Astrocyte of the hippocampus (primary cell): ENCODE data around the gene WDR64.

Source experiments
- DNase-seq: peaks from one replicate; pipeline ENCODE4 v3.0.0; 2011; ENCODE audit warnings: low read depth, low spot score

The WDR64 gene

GRCh38 chr1:241630899-241631298, 21.2 kb upstream of the WDR64 start:
- DNase-seq = no peak

- DNase-seq = no peak
Observed at GRCh38 chr1:241631674-241632073, 20.4 kb upstream of the WDR64 start.

GRCh38 chr1:241632987-241633386, 19.1 kb upstream of the WDR64 start:
- DNase-seq = no peak

- DNase-seq = no peak
Observed at GRCh38 chr1:241635556-241636152, 16.4 kb upstream of the WDR64 start.

GRCh38 chr1:241636291-241636690, 15.8 kb upstream of the WDR64 start:
- no peak for DNase-seq

GRCh38 chr1:241637046-241637590, 15.0 kb upstream of the WDR64 start:
- peak; percentile 47 for DNase-seq

- no peak for DNase-seq
Observed at GRCh38 chr1:241637604-241638003, 14.5 kb upstream of the WDR64 start.

- DNase-seq = no peak
Observed at GRCh38 chr1:241638099-241638682, 13.9 kb upstream of the WDR64 start.

GRCh38 chr1:241638909-241639622, 13.0 kb upstream of the WDR64 start:
- peak; percentile 59 for DNase-seq

GRCh38 chr1:241639623-241640148, 12.4 kb upstream of the WDR64 start:
- no peak for DNase-seq

- peak; percentile 96 for DNase-seq
Observed at GRCh38 chr1:241640149-241640866, 11.8 kb upstream of the WDR64 start, which contains the start of the genes CHML and OPN3. CHML (minus strand) TSS chr1:241640369; CDS start chr1:241635766, 4,603 bp downstream. OPN3 (minus strand) TSS chr1:241640369; CDS start chr1:241640254, 115 bp downstream.

GRCh38 chr1:241640867-241641622, 11.0 kb upstream of the WDR64 start:
- peak; percentile 12 for DNase-seq

GRCh38 chr1:241641773-241642592, 10.1 kb upstream of the WDR64 start:
- DNase-seq = peak; percentile 71

- DNase-seq = no peak
Observed at GRCh38 chr1:241642593-241642944, 9.5 kb upstream of the WDR64 start.

- DNase-seq = no peak
Observed at GRCh38 chr1:241644259-241644658, 7.8 kb upstream of the WDR64 start.

- DNase-seq = peak; percentile 16
Observed at GRCh38 chr1:241645199-241645598, 6.9 kb upstream of the WDR64 start.

GRCh38 chr1:241646201-241646600, 5.9 kb upstream of the WDR64 start:
- no peak for DNase-seq

GRCh38 chr1:241647658-241648057, 4.4 kb upstream of the WDR64 start:
- no peak for DNase-seq

GRCh38 chr1:241648159-241648558, 3.9 kb upstream of the WDR64 start:
- no peak for DNase-seq

GRCh38 chr1:241654019-241654418, 1.9 kb downstream of the WDR64 start:
- DNase-seq = no peak
